CD4-positive, alpha-beta T cell treated with Interleukin-4 for 4 hours (primary cell): ENCODE results near the gene FAM241A.
"Not testable (repeated sequence)": the region's sequence is repeated elsewhere in the genome, so short reads cannot be mapped to it uniquely, and the experiment has no call there.

ENCODE experiments used
- DNase-seq: peaks from one replicate; pipeline ENCODE4 v3.0.0-alpha.2; 2020

Gene FAM241A

GRCh38 chr4:112145326-112145789 lies at the start of gene FAM241A:
TSS of gene FAM241A (plus strand) at chr4:112145454. CDS start at chr4:112145581, 127 bp downstream.
- DNase-seq = peak; percentile 88

- no peak for DNase-seq
Observed at GRCh38 chr4:112098841-112099530, 46.3 kb upstream of the FAM241A start.

GRCh38 chr4:112099701-112100297 lies 45.5 kb upstream of the FAM241A start:
- peak; percentile 71 for DNase-seq

- DNase-seq = no peak
Observed at GRCh38 chr4:112102875-112103370, 42.3 kb upstream of the FAM241A start.

- no peak for DNase-seq
Observed at GRCh38 chr4:112105201-112105969, 39.9 kb upstream of the FAM241A start.

- DNase-seq = no peak
Observed at GRCh38 chr4:112109360-112110058, 35.7 kb upstream of the FAM241A start.

GRCh38 chr4:112110059-112110425 lies 35.2 kb upstream of the FAM241A start:
- DNase-seq = no peak

- DNase-seq = no peak
Observed at GRCh38 chr4:112111306-112111705, 33.9 kb upstream of the FAM241A start.

- DNase-seq = not testable (repeated sequence)
Observed at GRCh38 chr4:112112095-112112494, 33.2 kb upstream of the FAM241A start.

- DNase-seq = no peak
Observed at GRCh38 chr4:112112590-112113170, 32.6 kb upstream of the FAM241A start.

GRCh38 chr4:112113864-112114263 lies 31.4 kb upstream of the FAM241A start:
- no peak for DNase-seq

- DNase-seq = no peak
Observed at GRCh38 chr4:112114452-112114851, 30.8 kb upstream of the FAM241A start.

- DNase-seq = no peak
Observed at GRCh38 chr4:112118742-112119352, 26.4 kb upstream of the FAM241A start.

- DNase-seq = no peak
Observed at GRCh38 chr4:112119353-112119783, 25.9 kb upstream of the FAM241A start.

GRCh38 chr4:112120021-112120420 lies 25.2 kb upstream of the FAM241A start:
- DNase-seq = no peak

- DNase-seq = no peak
Observed at GRCh38 chr4:112125416-112125815, 19.8 kb upstream of the FAM241A start.

- DNase-seq = no peak
Observed at GRCh38 chr4:112127048-112127637, 18.1 kb upstream of the FAM241A start.

- DNase-seq = no peak
Observed at GRCh38 chr4:112127803-112128202, 17.5 kb upstream of the FAM241A start.

- no peak for DNase-seq
Observed at GRCh38 chr4:112128452-112128851, 16.8 kb upstream of the FAM241A start.

GRCh38 chr4:112130906-112131305 lies 14.3 kb upstream of the FAM241A start:
- DNase-seq = no peak

- no peak for DNase-seq
Observed at GRCh38 chr4:112136551-112136950, 8.7 kb upstream of the FAM241A start.

- no peak for DNase-seq
Observed at GRCh38 chr4:112138538-112138937, 6.7 kb upstream of the FAM241A start.
